ENCODE measurements around the gene PIP5KL1.

GRCh38 chr9:127968700-127969383, 38.3 kb upstream of the PIP5KL1 start:
- TF ChIP-seq CTCF (IDR thresholded peaks at IDR 0.05) (no peak), POLR2A (IDR thresholded peaks at IDR 0.05) (no peak)
